ENCODE measurements around the gene ADGRF1. TPM values are rescaled to one million over a fixed set of nuclear protein-coding genes. Genes with fewer than 3 reads are reported as not detected.
"Not testable (repeated sequence)": the region's sequence is repeated elsewhere in the genome, so short reads cannot be mapped to it uniquely, and the experiment has no call there.

The ADGRF1 gene
- not detected in 2 replicates for total RNA-seq

- no peak for DNase-seq (ENCODE audit: low spot score)
- no peak within 1 kb of the TSS for H3K4me3 Mint-ChIP-seq
- H3K9me3 Mint-ChIP-seq = no peaks in the 10 kb centered on the region
- intact Hi-C loops (cut with micrococcal nuclease) = no loop called here
- peaks cover 2% of the 10 kb centered on the region for H3K27me3 Mint-ChIP-seq (ENCODE audit: insufficient read depth)
- H3K36me3 Mint-ChIP-seq (ENCODE audit: low read depth) = no peaks in the 10 kb centered on the region
- H3K27ac Mint-ChIP-seq = no peak within 1 kb of the TSS
- H3K4me1 Mint-ChIP-seq (ENCODE audit: low read depth) = peaks cover 1% of the 10 kb centered on the region
Measured at GRCh38 chr6:47042275-47042791, at the start of gene ADGRF1. ADGRF1 (minus strand) TSS chr6:47042332; CDS start chr6:47029061, 13,271 bp downstream.

- H3K27ac Mint-ChIP-seq = no peak overlapping the region
- no peaks in the 10 kb centered on the region for H3K9me3 Mint-ChIP-seq
- H3K4me1 Mint-ChIP-seq (ENCODE audit: low read depth) = no peaks in the 10 kb centered on the region
- intact Hi-C loops (cut with micrococcal nuclease) = no loop called here
- H3K4me3 Mint-ChIP-seq = no peak overlapping the region
- H3K36me3 Mint-ChIP-seq (ENCODE audit: low read depth) = no peaks in the 10 kb centered on the region
- no peak for DNase-seq (ENCODE audit: low spot score)
- H3K27me3 Mint-ChIP-seq (ENCODE audit: insufficient read depth) = peaks cover 3% of the 10 kb centered on the region
Measured at GRCh38 chr6:47090881-47091280, 48.7 kb upstream of the ADGRF1 start.

GRCh38 chr6:47089473-47089872 is 47.3 kb upstream of the ADGRF1 start:
- H3K27me3 Mint-ChIP-seq (ENCODE audit: insufficient read depth); DNase-seq (ENCODE audit: low spot score); H3K27ac Mint-ChIP-seq: not testable (repeated sequence)

GRCh38 chr6:47086051-47086770 is 44.1 kb upstream of the ADGRF1 start:
- Mint-ChIP-seq H3K9me3 (no peaks in the 10 kb centered on the region), H3K4me3 (no peak overlapping the region), H3K27ac (no peak overlapping the region), H3K27me3 (ENCODE audit: insufficient read depth) (peaks cover 2% of the 10 kb centered on the region), H3K4me1 (ENCODE audit: low read depth) (no peaks in the 10 kb centered on the region), H3K36me3 (ENCODE audit: low read depth) (no peaks in the 10 kb centered on the region)
- intact Hi-C loops (cut with micrococcal nuclease) = no loop called here
- no peak for DNase-seq (ENCODE audit: low spot score)

More at GRCh38 chr6:47089473-47089872, 47.3 kb upstream of the ADGRF1 start:
- H3K4me3 Mint-ChIP-seq; H3K4me1 Mint-ChIP-seq (ENCODE audit: low read depth); H3K36me3 Mint-ChIP-seq (ENCODE audit: low read depth); H3K9me3 Mint-ChIP-seq; intact Hi-C loops (cut with micrococcal nuclease): not testable (repeated sequence)

- Mint-ChIP-seq H3K4me3 (no peak overlapping the region), H3K36me3 (ENCODE audit: low read depth) (no peaks in the 10 kb centered on the region), H3K27me3 (ENCODE audit: insufficient read depth) (peaks cover 2% of the 10 kb centered on the region), H3K9me3 (no peaks in the 10 kb centered on the region), H3K27ac (no peak overlapping the region), H3K4me1 (ENCODE audit: low read depth) (no peaks in the 10 kb centered on the region)
- intact Hi-C loops (cut with micrococcal nuclease) = no loop called here
- DNase-seq (ENCODE audit: low spot score) = no peak
Measured at GRCh38 chr6:47084610-47085009, 42.5 kb upstream of the ADGRF1 start.

GRCh38 chr6:47083586-47084047 is 41.5 kb upstream of the ADGRF1 start:
- Mint-ChIP-seq H3K36me3 (ENCODE audit: low read depth) (no peaks in the 10 kb centered on the region), H3K9me3 (no peaks in the 10 kb centered on the region), H3K4me3 (no peak overlapping the region), H3K27ac (no peak overlapping the region), H3K27me3 (ENCODE audit: insufficient read depth) (peaks cover 4% of the 10 kb centered on the region), H3K4me1 (ENCODE audit: low read depth) (no peaks in the 10 kb centered on the region)
- no peak for DNase-seq (ENCODE audit: low spot score)
- intact Hi-C loops (cut with micrococcal nuclease) = no loop called here

GRCh38 chr6:47080083-47080596 is 38.0 kb upstream of the ADGRF1 start:
- no peaks in the 10 kb centered on the region for H3K36me3 Mint-ChIP-seq (ENCODE audit: low read depth)
- no peak overlapping the region for H3K27ac Mint-ChIP-seq
- H3K4me1 Mint-ChIP-seq (ENCODE audit: low read depth) = no peaks in the 10 kb centered on the region
- H3K9me3 Mint-ChIP-seq = no peaks in the 10 kb centered on the region
- H3K27me3 Mint-ChIP-seq (ENCODE audit: insufficient read depth) = peaks cover 10% of the 10 kb centered on the region
- H3K4me3 Mint-ChIP-seq = no peak overlapping the region
- intact Hi-C loops (cut with micrococcal nuclease) = no loop called here
- DNase-seq (ENCODE audit: low spot score) = no peak

GRCh38 chr6:47079638-47080037 is 37.5 kb upstream of the ADGRF1 start:
- H3K36me3 Mint-ChIP-seq (ENCODE audit: low read depth) = no peaks in the 10 kb centered on the region
- H3K4me3 Mint-ChIP-seq = no peak overlapping the region
- intact Hi-C loops (cut with micrococcal nuclease) = no loop called here
- H3K27me3 Mint-ChIP-seq (ENCODE audit: insufficient read depth) = peaks cover 10% of the 10 kb centered on the region
- no peaks in the 10 kb centered on the region for H3K4me1 Mint-ChIP-seq (ENCODE audit: low read depth)
- DNase-seq (ENCODE audit: low spot score) = no peak
- H3K27ac Mint-ChIP-seq = no peak overlapping the region
- H3K9me3 Mint-ChIP-seq = no peaks in the 10 kb centered on the region

GRCh38 chr6:47078991-47079390 is 36.9 kb upstream of the ADGRF1 start:
- H3K27me3 Mint-ChIP-seq (ENCODE audit: insufficient read depth) = peaks cover 10% of the 10 kb centered on the region
- intact Hi-C loops (cut with micrococcal nuclease) = no loop called here
- H3K27ac Mint-ChIP-seq = no peak overlapping the region

GRCh38 chr6:47076422-47077344 is 34.6 kb upstream of the ADGRF1 start:
- H3K27me3 Mint-ChIP-seq (ENCODE audit: insufficient read depth) = peaks cover 8% of the 10 kb centered on the region
- intact Hi-C loops (cut with micrococcal nuclease) = no loop called here

More at GRCh38 chr6:47078991-47079390, 36.9 kb upstream of the ADGRF1 start:
- Mint-ChIP-seq H3K4me3 (no peak overlapping the region), H3K4me1 (ENCODE audit: low read depth) (no peaks in the 10 kb centered on the region), H3K9me3 (no peaks in the 10 kb centered on the region), H3K36me3 (ENCODE audit: low read depth) (no peaks in the 10 kb centered on the region)
- DNase-seq (ENCODE audit: low spot score) = no peak

GRCh38 chr6:47075741-47076421 is 33.7 kb upstream of the ADGRF1 start:
- H3K9me3 Mint-ChIP-seq = no peaks in the 10 kb centered on the region
- intact Hi-C loops (cut with micrococcal nuclease) = no loop called here
- no peaks in the 10 kb centered on the region for H3K36me3 Mint-ChIP-seq (ENCODE audit: low read depth)
- H3K4me1 Mint-ChIP-seq (ENCODE audit: low read depth) = no peaks in the 10 kb centered on the region
- H3K4me3 Mint-ChIP-seq = no peak overlapping the region
- DNase-seq (ENCODE audit: low spot score) = no peak
- no peak overlapping the region for H3K27ac Mint-ChIP-seq
- H3K27me3 Mint-ChIP-seq (ENCODE audit: insufficient read depth) = peaks cover 8% of the 10 kb centered on the region

More at GRCh38 chr6:47076422-47077344, 34.6 kb upstream of the ADGRF1 start:
- no peak for DNase-seq (ENCODE audit: low spot score)
- H3K9me3 Mint-ChIP-seq = no peaks in the 10 kb centered on the region
- H3K4me3 Mint-ChIP-seq = no peak overlapping the region
- no peak overlapping the region for H3K27ac Mint-ChIP-seq
- no peaks in the 10 kb centered on the region for H3K4me1 Mint-ChIP-seq (ENCODE audit: low read depth)
- no peaks in the 10 kb centered on the region for H3K36me3 Mint-ChIP-seq (ENCODE audit: low read depth)

GRCh38 chr6:47075168-47075567 is 33.0 kb upstream of the ADGRF1 start:
- Mint-ChIP-seq H3K4me3 (no peak overlapping the region), H3K4me1 (ENCODE audit: low read depth) (no peaks in the 10 kb centered on the region)
- intact Hi-C loops (cut with micrococcal nuclease) = no loop called here

More at GRCh38 chr6:47075168-47075567, 33.0 kb upstream of the ADGRF1 start:
- Mint-ChIP-seq H3K27ac (no peak overlapping the region), H3K9me3 (no peaks in the 10 kb centered on the region), H3K36me3 (ENCODE audit: low read depth) (no peaks in the 10 kb centered on the region), H3K27me3 (ENCODE audit: insufficient read depth) (peaks cover 8% of the 10 kb centered on the region)
- DNase-seq (ENCODE audit: low spot score) = no peak
